DMS53 (cell line): ENCODE results near the gene MS4A10.
A peak's percentile ranks its signal among the peaks of the same experiment; 100 is the strongest.

Source experiments
- DNase-seq: peaks from one replicate; lab custom pipeline; 2025; lab: John Stamatoyannopoulos, UW

The MS4A10 gene

GRCh38 chr11:60766547-60766946, 18.6 kb upstream of the MS4A10 start:
- no peak for DNase-seq

DNA sequence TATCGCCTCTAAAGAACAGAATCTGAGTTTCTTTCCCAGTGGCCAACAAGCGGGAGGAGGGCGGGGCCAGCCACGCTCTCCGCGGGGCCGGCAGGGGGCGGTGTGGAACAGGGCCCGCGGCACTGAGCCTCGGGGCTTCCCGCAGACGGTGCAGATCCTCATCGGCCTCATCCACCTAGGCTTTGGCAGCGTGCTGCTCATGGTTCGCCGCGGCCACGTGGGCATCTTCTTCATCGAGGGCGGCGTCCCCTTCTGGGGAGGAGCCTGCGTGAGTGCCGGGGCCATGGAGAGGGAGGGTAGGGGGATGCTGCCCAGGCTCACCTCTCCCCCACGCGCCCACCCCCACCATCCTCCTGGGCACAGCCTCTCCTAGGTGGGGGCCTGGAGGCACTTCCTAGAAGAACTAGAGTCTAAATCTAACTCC, 17.7 kb upstream of the MS4A10 start:
- DNase-seq: peak; percentile 72

DNA sequence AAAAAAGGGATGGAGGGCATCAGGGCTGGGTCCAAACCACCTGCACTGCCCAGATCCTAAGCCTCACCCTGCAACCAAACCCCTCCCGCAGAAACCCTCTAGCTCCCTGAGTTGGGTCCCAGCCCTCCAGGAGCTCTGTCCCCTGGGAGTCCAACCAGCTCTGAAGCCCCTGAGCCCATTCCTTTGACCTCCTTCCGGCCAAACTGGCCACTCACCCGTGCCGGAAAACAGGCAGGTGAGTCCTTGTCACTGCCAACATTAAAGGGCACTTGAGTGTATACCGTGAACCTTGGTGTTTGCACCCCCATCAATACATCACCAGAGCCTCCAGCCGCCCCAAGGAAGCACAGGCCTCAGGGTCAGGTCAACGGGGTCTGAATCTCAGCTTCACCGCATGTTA, 16.9 kb upstream of the MS4A10 start:
- no peak for DNase-seq

DNA sequence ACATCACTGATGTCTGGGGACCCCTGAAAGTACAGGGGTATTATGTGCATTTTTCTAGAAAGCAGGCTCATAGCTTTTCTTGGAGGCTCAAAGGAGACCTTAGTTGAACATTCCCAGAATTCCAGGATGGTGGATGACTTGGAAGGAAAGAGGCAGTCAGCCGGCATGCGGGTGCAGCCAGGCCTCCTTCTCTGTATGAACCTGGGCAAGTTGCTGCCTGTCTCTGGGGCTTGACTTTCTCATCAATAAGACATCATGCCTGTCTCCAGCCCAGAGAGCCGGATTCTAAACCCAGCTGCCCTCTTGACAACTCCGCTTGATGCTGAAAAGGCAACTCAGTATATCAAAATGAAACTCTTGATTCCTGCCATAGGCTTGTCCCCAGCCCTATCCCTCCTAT, 15.9 kb upstream of the MS4A10 start:
- DNase-seq: no peak

- no peak for DNase-seq
These were observed 15.3 kb upstream of the MS4A10 start for GRCh38 chr11:60769811-60770210.

DNA sequence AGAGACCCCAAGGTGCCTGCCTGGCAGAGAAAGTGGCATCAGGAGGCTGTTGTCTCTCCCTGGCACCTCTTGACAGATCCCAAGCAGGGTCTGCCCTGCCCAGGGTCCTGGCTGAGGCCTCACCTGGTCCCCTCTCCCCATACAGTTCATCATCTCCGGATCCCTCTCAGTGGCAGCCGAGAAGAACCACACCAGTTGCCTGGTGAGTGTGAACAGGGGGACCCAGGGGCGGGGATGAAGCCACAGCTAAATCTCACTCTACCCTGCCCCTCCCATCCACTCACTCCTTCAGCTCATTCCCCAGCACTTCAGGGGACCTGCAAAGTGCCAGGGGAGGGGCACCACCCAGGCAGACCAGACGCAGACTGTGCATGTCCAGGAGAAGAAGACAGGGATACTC, 14.0 kb upstream of the MS4A10 start:
- DNase-seq: no peak

DNA sequence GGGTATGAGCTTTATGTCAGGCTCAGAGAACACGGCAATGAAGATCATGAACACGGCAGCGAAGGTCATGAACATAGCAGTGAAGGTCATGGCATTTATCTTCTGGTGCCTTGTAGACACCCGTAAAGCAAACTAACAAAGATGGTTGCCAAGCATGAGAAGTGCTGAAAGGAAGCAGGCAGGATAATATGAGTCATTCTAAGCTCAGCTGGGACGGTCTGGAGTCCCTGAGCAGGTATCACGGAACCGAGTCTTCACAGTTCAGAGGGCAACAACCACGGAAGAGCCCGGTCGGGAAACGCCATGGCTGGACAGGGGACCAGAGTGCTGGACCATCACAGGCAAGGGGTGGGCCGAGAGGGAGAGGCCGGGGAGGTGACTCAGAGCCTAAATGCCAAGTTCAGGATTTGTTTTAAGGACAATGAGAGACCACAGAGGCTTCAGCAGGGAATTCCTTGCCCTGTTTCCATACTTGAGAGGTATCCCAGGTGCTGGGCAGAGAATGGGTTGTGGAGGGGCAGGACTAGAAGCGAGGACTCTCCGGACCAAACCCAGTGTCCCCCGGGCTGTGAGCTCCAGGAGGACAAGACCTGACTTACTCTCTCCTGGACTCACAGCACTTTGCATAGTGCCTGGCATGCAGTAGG, 13.1 kb upstream of the MS4A10 start:
- peak; percentile 43 for DNase-seq

GRCh38 chr11:60772666-60773065, 12.5 kb upstream of the MS4A10 start:
- DNase-seq: no peak

- DNase-seq: no peak
These were observed 10.4 kb upstream of the MS4A10 start for GRCh38 chr11:60774726-60775125.

- DNase-seq: peak; percentile 92
These were observed 9.6 kb upstream of the MS4A10 start for GRCh38 chr11:60775420-60775961.

- no peak for DNase-seq
These were observed 9.0 kb upstream of the MS4A10 start for GRCh38 chr11:60776167-60776566.

GRCh38 chr11:60777106-60777505, 8.0 kb upstream of the MS4A10 start:
- no peak for DNase-seq

- no peak for DNase-seq
These were observed 7.6 kb upstream of the MS4A10 start for GRCh38 chr11:60777572-60777971.

- DNase-seq: no peak
These were observed 5.1 kb upstream of the MS4A10 start for GRCh38 chr11:60780065-60780464.

GRCh38 chr11:60780774-60781173, 4.4 kb upstream of the MS4A10 start:
- DNase-seq: no peak

GRCh38 chr11:60781286-60781980, 3.7 kb upstream of the MS4A10 start:
- DNase-seq: no peak

GRCh38 chr11:60781981-60782316, 3.2 kb upstream of the MS4A10 start:
- no peak for DNase-seq

- no peak for DNase-seq
These were observed 2.6 kb upstream of the MS4A10 start for GRCh38 chr11:60782393-60783140.

GRCh38 chr11:60783141-60783484, 2.0 kb upstream of the MS4A10 start:
- no peak for DNase-seq

GRCh38 chr11:60783911-60784310, 1.2 kb upstream of the MS4A10 start:
- DNase-seq: no peak

GRCh38 chr11:60785806-60786361, 751 bp downstream of the MS4A10 start:
- no peak for DNase-seq

GRCh38 chr11:60786811-60787567, 1.9 kb downstream of the MS4A10 start:
- no peak for DNase-seq
